Upper lobe of left lung (tissue), 6 donors: ENCODE data around the gene APCDD1. TPM values are rescaled to one million over a fixed set of nuclear protein-coding genes. Genes with fewer than 3 reads are reported as not detected.

ENCODE experiments used
- ATAC-seq, 2 donors: fragments of 200-7000 bp; cut with Tn5 transposase; one replicate each; pipeline ENCODE4 v1.9.1; 2022; ENCODE audit warnings: mild to moderate bottlenecking in 2 of 2, moderate library complexity in 2 of 2; ENCODE audit not compliant: low FRiP score in 2 of 2
- DNase-seq, 2 donors: peaks; one replicate each; pipeline ENCODE4 v3.0.0-alpha.2; 2019 to 2020
- H3K27ac ChIP-seq, 4 donors: fragments of 200-600 bp; sonication (generic); one replicate each; pipeline ENCODE4 v1.5.1; 2016 to 2019
- H3K27me3 ChIP-seq, 4 donors: fragments of 200-600 bp; sonication (generic); one replicate each; pipeline ENCODE4 v1.5.1; 2017 to 2019
- H3K36me3 ChIP-seq, 4 donors: fragments of 200-600 bp; sonication (generic); one replicate each; pipeline ENCODE4 v1.5.1; 2016 to 2019
- H3K4me1 ChIP-seq, 4 donors: fragments of 200-600 bp; sonication (generic); one replicate each; pipeline ENCODE4 v1.5.1; 2018 to 2019
- H3K4me3 ChIP-seq, 4 donors: fragments of 200-600 bp; sonication (generic); one replicate each; pipeline ENCODE4 v1.5.1; 2017 to 2019; ENCODE audit warnings: mild to moderate bottlenecking in 2 of 4, moderate library complexity in 1 of 4
- H3K9me3 ChIP-seq, 4 donors: fragments of 200-600 bp; sonication (generic); one replicate each; pipeline ENCODE4 v1.5.1; 2018 to 2019
- CTCF ChIP-seq, 6 experiments: fragments of 450-650 bp in 4 of 6; fragments of 200-600 bp in 2 of 6; sonication (generic) in 2 of 6; IDR thresholded peaks; one replicate each; pipeline ENCODE4 v1.5.1; 2016 to 2019; ENCODE audit warnings: antibody characterized with exemption in 6 of 6
- EP300 ChIP-seq, 4 donors: sonication (generic); formaldehyde crosslinking; IDR thresholded peaks; one replicate each; pipeline ENCODE4 v1.5.1; 2017; ENCODE audit warnings: antibody characterized with exemption in 4 of 4, control low read depth in 2 of 4
- POLR2A ChIP-seq, 4 donors: fragments of 450-650 bp; IDR thresholded peaks; one replicate each; pipeline ENCODE4 v1.5.1; 2016 to 2017; ENCODE audit warnings: antibody characterized with exemption in 4 of 4, mild to moderate bottlenecking in 2 of 4
- POLR2AphosphoS5 ChIP-seq, 2 donors: sonication (generic); formaldehyde crosslinking; IDR thresholded peaks; one replicate each; pipeline ENCODE4 v1.5.1; 2017; ENCODE audit warnings: antibody characterized with exemption in 2 of 2
- WGBS, 2 donors: methylation state at CpG; one replicate each; pipeline ENCODE4 v1.1.5; 2017 to 2018; 5-methylcytosine and 5-hydroxymethylcytosine counted together
- total RNA-seq, 6 donors: library from RNA; depleted of rRNA in 4 of 6; stranded (reverse); fragments of >200 nt in 4 of 6; gene quantifications; one replicate each; pipeline versions ENCODE4 v1.1.0 to v1.2.1, GENCODE V29; 2016 to 2021
- donor health status: DM: no; HTN: no; CAD: no; lungs with moderate emphysema.
- donor health status: DM: no; HTN: yes; CAD: no; lungs with severe emphysema.

The APCDD1 gene
- total RNA-seq, 6 donors from 2014 or later = 8.4 to 40.4 (median 24.1) TPM

DNA sequence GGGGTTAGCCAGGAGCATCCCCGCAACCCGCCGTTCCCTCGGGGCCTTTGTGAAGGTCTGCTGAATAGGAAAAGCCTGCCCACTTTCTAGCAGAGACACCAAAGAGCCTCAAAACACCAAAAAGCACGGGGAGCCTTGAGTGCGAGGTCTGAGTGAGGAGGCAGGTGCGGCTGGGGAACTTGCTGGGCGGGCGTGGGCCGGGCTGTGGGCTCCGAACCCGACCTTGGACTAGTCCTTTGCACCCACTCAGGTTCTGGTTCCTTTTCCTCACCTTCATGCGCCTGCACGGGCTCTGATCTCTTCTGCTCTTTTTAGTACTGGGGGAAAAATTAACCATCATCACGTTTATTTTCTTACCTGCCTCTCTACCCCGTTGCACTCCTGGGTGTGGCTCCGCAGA lies 19.9 kb downstream of the APCDD1 start:
- peak in 1 of 2 donors; percentile 72 for DNase-seq
- peaks cover 11 to 23% (median 16%) of the 10 kb centered on the region in 4 donors for H3K4me1 ChIP-seq
- 91 to 96% methylated on average over 17 of the region's 17 CpGs for WGBS, 2 donors

DNA sequence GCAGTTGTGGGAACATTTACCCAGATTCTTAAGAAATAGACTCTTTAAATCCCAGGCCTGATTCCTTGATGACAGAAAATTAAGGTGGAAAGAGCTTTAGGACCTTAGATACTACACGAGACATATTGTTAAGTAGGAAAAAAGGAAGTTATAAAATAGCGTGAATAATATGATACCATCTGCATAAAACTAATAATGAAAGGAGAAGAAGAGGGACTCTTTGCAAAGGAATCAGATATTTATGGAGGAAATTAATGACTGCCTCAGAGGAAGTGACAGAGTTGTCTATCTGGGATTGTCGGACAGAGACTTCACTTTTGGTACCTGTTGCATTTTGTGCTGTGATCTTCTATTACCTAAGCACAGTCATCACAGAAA lies 20.8 kb downstream of the APCDD1 start:
- TF ChIP-seq POLR2AphosphoS5 (IDR thresholded peaks at IDR 0.05) (no peak), CTCF (IDR thresholded peaks at IDR 0.05) (no peak), EP300 (IDR thresholded peaks at IDR 0.05) (no peak), POLR2A (IDR thresholded peaks at IDR 0.05) (no peak)
- Histone ChIP-seq H3K36me3 (peaks cover 0 to 9% (median 6%) of the 10 kb centered on the region in 4 donors), H3K27ac (no peak overlapping the region), H3K9me3 (no peaks in the 10 kb centered on the region), H3K4me3 (no peak overlapping the region), H3K27me3 (no peaks in the 10 kb centered on the region), H3K4me1 (peaks cover 11 to 23% (median 18%) of the 10 kb centered on the region in 4 donors)
- no peak for ATAC-seq
- WGBS, 2 donors = 61 to 64% methylated on average over 3 of the region's 3 CpGs
- no peak for DNase-seq

More for the DNA sequence above, 19.9 kb downstream of the APCDD1 start:
- no peak overlapping the region for H3K4me3 ChIP-seq
- H3K27me3 ChIP-seq = no peaks in the 10 kb centered on the region
- TF ChIP-seq CTCF (IDR thresholded peaks at IDR 0.05) (no peak), EP300 (IDR thresholded peaks at IDR 0.05) (no peak), POLR2A (IDR thresholded peaks at IDR 0.05) (no peak), POLR2AphosphoS5 (IDR thresholded peaks at IDR 0.05) (no peak)
- H3K9me3 ChIP-seq = no peaks in the 10 kb centered on the region
- no peak for ATAC-seq
- no peak overlapping the region for H3K27ac ChIP-seq
- H3K36me3 ChIP-seq = peaks cover 0 to 9% (median 6%) of the 10 kb centered on the region in 4 donors

- H3K27ac ChIP-seq = no peak overlapping the region
- H3K4me1 ChIP-seq = peaks cover 11 to 23% (median 18%) of the 10 kb centered on the region in 4 donors
- H3K36me3 ChIP-seq = peaks cover 0 to 9% (median 6%) of the 10 kb centered on the region in 4 donors
- TF ChIP-seq CTCF (IDR thresholded peaks at IDR 0.05) = no peak
- no peak overlapping the region for H3K4me3 ChIP-seq
- H3K27me3 ChIP-seq = no peaks in the 10 kb centered on the region
- DNase-seq = no peak
- WGBS, 2 donors = 67 to 82% methylated on average over 13 to 15 of the region's 15 CpGs
- peak in 1 of 2 donors; percentile 44 for ATAC-seq
- no peaks in the 10 kb centered on the region for H3K9me3 ChIP-seq
Observed at GRCh38 chr18:10475654-10476291, 21.3 kb downstream of the APCDD1 start.

- ATAC-seq = no peak
- no peak overlapping the region for H3K27ac ChIP-seq
Observed at GRCh38 chr18:10476338-10476791, 21.9 kb downstream of the APCDD1 start.

More at GRCh38 chr18:10476338-10476791, 21.9 kb downstream of the APCDD1 start:
- WGBS, 2 donors = 56 to 64% methylated on average over 9 of the region's 9 CpGs
- H3K27me3 ChIP-seq = no peaks in the 10 kb centered on the region
- no peak for DNase-seq
- TF ChIP-seq EP300 (IDR thresholded peaks at IDR 0.05) = no peak
- TF ChIP-seq POLR2AphosphoS5 (IDR thresholded peaks at IDR 0.05) = no peak
- TF ChIP-seq CTCF (IDR thresholded peaks at IDR 0.05) = no peak
- TF ChIP-seq POLR2A (IDR thresholded peaks at IDR 0.05) = no peak
- H3K4me1 ChIP-seq = peaks cover 11 to 23% (median 18%) of the 10 kb centered on the region in 4 donors
- H3K9me3 ChIP-seq = no peaks in the 10 kb centered on the region
- H3K36me3 ChIP-seq = peaks cover 0 to 9% (median 3%) of the 10 kb centered on the region in 4 donors
- H3K4me3 ChIP-seq = no peak overlapping the region
